ENCODE measurements around the gene MBD4. TPM values are rescaled to one million over a fixed set of nuclear protein-coding genes. Genes with fewer than 3 reads are reported as not detected.

MBD4 gene
- total RNA-seq, 1 experiment from 2014 or later: 50.9 TPM

GRCh38 chr3:129463094-129463493, 23.3 kb upstream of the MBD4 start:
- TF ChIP-seq, protein P1, sequence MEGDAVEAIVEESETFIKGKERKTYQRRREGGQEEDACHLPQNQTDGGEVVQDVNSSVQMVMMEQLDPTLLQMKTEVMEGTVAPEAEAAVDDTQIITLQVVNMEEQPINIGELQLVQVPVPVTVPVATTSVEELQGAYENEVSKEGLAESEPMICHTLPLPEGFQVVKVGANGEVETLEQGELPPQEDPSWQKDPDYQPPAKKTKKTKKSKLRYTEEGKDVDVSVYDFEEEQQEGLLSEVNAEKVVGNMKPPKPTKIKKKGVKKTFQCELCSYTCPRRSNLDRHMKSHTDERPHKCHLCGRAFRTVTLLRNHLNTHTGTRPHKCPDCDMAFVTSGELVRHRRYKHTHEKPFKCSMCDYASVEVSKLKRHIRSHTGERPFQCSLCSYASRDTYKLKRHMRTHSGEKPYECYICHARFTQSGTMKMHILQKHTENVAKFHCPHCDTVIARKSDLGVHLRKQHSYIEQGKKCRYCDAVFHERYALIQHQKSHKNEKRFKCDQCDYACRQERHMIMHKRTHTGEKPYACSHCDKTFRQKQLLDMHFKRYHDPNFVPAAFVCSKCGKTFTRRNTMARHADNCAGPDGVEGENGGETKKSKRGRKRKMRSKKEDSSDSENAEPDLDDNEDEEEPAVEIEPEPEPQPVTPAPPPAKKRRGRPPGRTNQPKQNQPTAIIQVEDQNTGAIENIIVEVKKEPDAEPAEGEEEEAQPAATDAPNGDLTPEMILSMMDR (conservative IDR thresholded peaks at IDR 0.05; ENCODE audit: low read depth, low read length): no peak
- no peak for TF ChIP-seq EZH2 (IDR thresholded peaks at IDR 0.05; ENCODE audit: borderline replicate concordance, low read depth, low read length, poor library complexity, severe bottlenecking)
- ChIA-PET POLR2A (ENCODE audit: low non-redundant PET) (no interaction called here), CTCF (no interaction called here)
- H3K4me1 ChIP-seq (ENCODE audit: insufficient read depth, low read length, poor library complexity, severe bottlenecking): no peaks in the 10 kb centered on the region
- no peaks in the 10 kb centered on the region for H3K27me3 ChIP-seq (replicated peaks; ENCODE audit: insufficient read depth, low read depth, low read length, poor library complexity)
- BruUV-seq (replicated peaks): no TSS peak
- intact Hi-C loops (cut with micrococcal nuclease; ENCODE audit: unreplicated experiment): no loop called here
- H3K4me3 ChIP-seq (ENCODE audit: low read depth, low read length, poor library complexity, severe bottlenecking): no peak overlapping the region
- H3K27ac ChIP-seq (ENCODE audit: low read depth, low read length, poor library complexity, severe bottlenecking): no peak overlapping the region
- H3K36me3 ChIP-seq (ENCODE audit: insufficient read depth, low read length, poor library complexity, severe bottlenecking): peaks cover 7% of the 10 kb centered on the region
- no peaks in the 10 kb centered on the region for H3K9me3 ChIP-seq (ENCODE audit: low read depth, low read length, poor library complexity, severe bottlenecking)
- no peak for DNase-seq (ENCODE audit: low spot score)

GRCh38 chr3:129462361-129462968, 22.7 kb upstream of the MBD4 start:
- Histone ChIP-seq H3K27ac (ENCODE audit: low read depth, low read length, poor library complexity, severe bottlenecking) (no peak overlapping the region), H3K9me3 (ENCODE audit: low read depth, low read length, poor library complexity, severe bottlenecking) (no peaks in the 10 kb centered on the region), H3K36me3 (ENCODE audit: insufficient read depth, low read length, poor library complexity, severe bottlenecking) (peaks cover 7% of the 10 kb centered on the region), H3K4me3 (ENCODE audit: low read depth, low read length, poor library complexity, severe bottlenecking) (no peak overlapping the region), H3K4me1 (ENCODE audit: insufficient read depth, low read length, poor library complexity, severe bottlenecking) (no peaks in the 10 kb centered on the region), H3K27me3 (replicated peaks; ENCODE audit: insufficient read depth, low read depth, low read length, poor library complexity) (no peaks in the 10 kb centered on the region)
- intact Hi-C loops (cut with micrococcal nuclease; ENCODE audit: unreplicated experiment): no loop called here
- no peak for TF ChIP-seq EZH2 (IDR thresholded peaks at IDR 0.05; ENCODE audit: borderline replicate concordance, low read depth, low read length, poor library complexity, severe bottlenecking)
- TF ChIP-seq, protein P1 (conservative IDR thresholded peaks at IDR 0.05; ENCODE audit: low read depth, low read length): no peak
- no peak for DNase-seq (ENCODE audit: low spot score)
- CTCF ChIA-PET: interaction anchor here (0.6 kb wide), 1 partner anchor 28 kb away, joined by 3 read pairs; no protein-coding TSS in a partner anchor
- POLR2A ChIA-PET (ENCODE audit: low non-redundant PET): no interaction called here
- no TSS peak for BruUV-seq (replicated peaks)

GRCh38 chr3:129461461-129462146, 21.9 kb upstream of the MBD4 start:
- no peak overlapping the region for H3K27ac ChIP-seq (ENCODE audit: low read depth, low read length, poor library complexity, severe bottlenecking)
- no peaks in the 10 kb centered on the region for H3K4me1 ChIP-seq (ENCODE audit: insufficient read depth, low read length, poor library complexity, severe bottlenecking)
- POLR2A ChIA-PET (ENCODE audit: low non-redundant PET): no interaction called here
- H3K9me3 ChIP-seq (ENCODE audit: low read depth, low read length, poor library complexity, severe bottlenecking): no peaks in the 10 kb centered on the region
- no peaks in the 10 kb centered on the region for H3K27me3 ChIP-seq (replicated peaks; ENCODE audit: insufficient read depth, low read depth, low read length, poor library complexity)
- no peak for DNase-seq (ENCODE audit: low spot score)
- no peak overlapping the region for H3K4me3 ChIP-seq (ENCODE audit: low read depth, low read length, poor library complexity, severe bottlenecking)
- peaks cover 7% of the 10 kb centered on the region for H3K36me3 ChIP-seq (ENCODE audit: insufficient read depth, low read length, poor library complexity, severe bottlenecking)
- CTCF ChIA-PET: no interaction called here
- TF ChIP-seq, protein P1 (conservative IDR thresholded peaks at IDR 0.05; ENCODE audit: low read depth, low read length): no peak
- TF ChIP-seq EZH2 (IDR thresholded peaks at IDR 0.05; ENCODE audit: borderline replicate concordance, low read depth, low read length, poor library complexity, severe bottlenecking): no peak
- BruUV-seq (replicated peaks): no TSS peak
- intact Hi-C loops (cut with micrococcal nuclease; ENCODE audit: unreplicated experiment): no loop called here
